Mammary epithelial cell (primary cell): Measurements from ENCODE around the gene KIT.

Experiments used
- EZH2 ChIP-seq: IDR thresholded peaks from 2 replicates; pipeline ENCODE4 v1.6.1; 2012; ENCODE audit warnings: low read length, inconsistent platforms, borderline replicate concordance
- TF ChIP-seq, protein P1 (sequence below), 2 donors: IDR thresholded peaks in 1 of 2; conservative IDR thresholded peaks in 1 of 2; 2 replicates each; pipeline ENCODE4 v1.5.1; 2011 to 2012; ENCODE audit warnings: inconsistent platforms in 2 of 2, low read length in 2 of 2, mild to moderate bottlenecking in 2 of 2, control low read depth in 1 of 2, low read depth in 1 of 2; ENCODE audit not compliant: insufficient read depth in 1 of 2; ENCODE audit errors: extremely low read depth in 1 of 2

DNA sequence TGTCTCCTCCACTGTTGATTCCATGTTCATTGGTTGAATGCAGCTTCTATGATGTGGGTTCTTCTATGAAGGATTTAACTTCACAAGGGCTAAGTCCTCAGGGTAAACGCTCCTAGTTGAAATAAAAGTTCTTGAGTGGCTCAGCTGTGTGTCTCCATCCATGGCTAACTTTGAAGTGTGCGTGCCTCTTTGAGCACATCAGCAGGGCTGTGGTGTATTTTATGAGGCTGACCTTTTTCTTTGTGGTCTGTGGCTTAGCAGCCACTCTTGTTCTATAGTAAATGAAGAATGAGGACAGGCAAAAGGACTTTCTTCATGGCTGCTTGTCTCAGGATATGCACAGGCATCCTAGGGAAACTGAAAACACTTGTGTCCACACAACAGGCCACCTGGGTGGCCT is 88.5 kb downstream of the KIT start:
- TF ChIP-seq, protein P1, sequence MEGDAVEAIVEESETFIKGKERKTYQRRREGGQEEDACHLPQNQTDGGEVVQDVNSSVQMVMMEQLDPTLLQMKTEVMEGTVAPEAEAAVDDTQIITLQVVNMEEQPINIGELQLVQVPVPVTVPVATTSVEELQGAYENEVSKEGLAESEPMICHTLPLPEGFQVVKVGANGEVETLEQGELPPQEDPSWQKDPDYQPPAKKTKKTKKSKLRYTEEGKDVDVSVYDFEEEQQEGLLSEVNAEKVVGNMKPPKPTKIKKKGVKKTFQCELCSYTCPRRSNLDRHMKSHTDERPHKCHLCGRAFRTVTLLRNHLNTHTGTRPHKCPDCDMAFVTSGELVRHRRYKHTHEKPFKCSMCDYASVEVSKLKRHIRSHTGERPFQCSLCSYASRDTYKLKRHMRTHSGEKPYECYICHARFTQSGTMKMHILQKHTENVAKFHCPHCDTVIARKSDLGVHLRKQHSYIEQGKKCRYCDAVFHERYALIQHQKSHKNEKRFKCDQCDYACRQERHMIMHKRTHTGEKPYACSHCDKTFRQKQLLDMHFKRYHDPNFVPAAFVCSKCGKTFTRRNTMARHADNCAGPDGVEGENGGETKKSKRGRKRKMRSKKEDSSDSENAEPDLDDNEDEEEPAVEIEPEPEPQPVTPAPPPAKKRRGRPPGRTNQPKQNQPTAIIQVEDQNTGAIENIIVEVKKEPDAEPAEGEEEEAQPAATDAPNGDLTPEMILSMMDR (conservative IDR thresholded peaks at IDR 0.05 in 1 of 2, IDR thresholded peaks at IDR 0.05 in 1 of 2; ENCODE audit: extremely low read depth in 1 of 2, insufficient read depth in 1 of 2, low read depth in 1 of 2, low read length in 2 of 2): no peak
- no peak for TF ChIP-seq EZH2
